NCI-H2081 (cell line): ENCODE results near the gene RAI1.
"Not testable (repeated sequence)": the region's sequence is repeated elsewhere in the genome, so short reads cannot be mapped to it uniquely, and the experiment has no call there.

Experiments used
- DNase-seq, 2 experiments: peaks; one replicate each; lab custom pipeline; 2025; lab: John Stamatoyannopoulos, UW

The RAI1 gene

GRCh38 chr17:17800504-17801021, 119.3 kb downstream of the RAI1 start:
- DNase-seq: no peak

- no peak for DNase-seq
Observed at GRCh38 chr17:17801800-17802481, 120.7 kb downstream of the RAI1 start.

- no peak for DNase-seq
Observed at GRCh38 chr17:17804007-17804406, 122.7 kb downstream of the RAI1 start.

GRCh38 chr17:17805575-17805974, 124.3 kb downstream of the RAI1 start:
- DNase-seq: no peak

GRCh38 chr17:17806035-17806434, 124.8 kb downstream of the RAI1 start:
- DNase-seq: no peak

GRCh38 chr17:17806611-17807274, 125.5 kb downstream of the RAI1 start:
- DNase-seq: no peak

- no peak for DNase-seq
Observed at GRCh38 chr17:17807440-17807839, 126.2 kb downstream of the RAI1 start.

GRCh38 chr17:17808200-17808599, 126.9 kb downstream of the RAI1 start:
- not testable (repeated sequence) for DNase-seq

- no peak for DNase-seq
Observed at GRCh38 chr17:17808706-17809432, 127.6 kb downstream of the RAI1 start.

GRCh38 chr17:17809531-17810083, 128.3 kb downstream of the RAI1 start:
- DNase-seq: no peak

- no peak for DNase-seq
Observed at GRCh38 chr17:17810084-17810894, 129.0 kb downstream of the RAI1 start.

GRCh38 chr17:17810895-17811248, 129.6 kb downstream of the RAI1 start:
- DNase-seq: no peak

GRCh38 chr17:17811381-17812210, 130.3 kb downstream of the RAI1 start:
- no peak for DNase-seq

- no peak for DNase-seq
Observed at GRCh38 chr17:17812211-17813054, 131.2 kb downstream of the RAI1 start.

- DNase-seq: no peak
Observed at GRCh38 chr17:17813055-17813724, 131.9 kb downstream of the RAI1 start.

- DNase-seq: no peak
Observed at GRCh38 chr17:17813725-17814095, 132.5 kb downstream of the RAI1 start.

GRCh38 chr17:17814162-17815061, 133.2 kb downstream of the RAI1 start:
- no peak for DNase-seq

- no peak for DNase-seq
Observed at GRCh38 chr17:17815062-17815406, 133.8 kb downstream of the RAI1 start.
